GM12874 (cell line): Measurements from ENCODE around the gene DTYMK.

Experiments
- TF ChIP-seq, protein P1 (sequence below): IDR thresholded peaks from 2 replicates; pipeline ENCODE4 v1.5.1; 2011; ENCODE audit warnings: low read depth, mild to moderate bottlenecking, control low read depth, low read length, moderate library complexity; ENCODE audit not compliant: insufficient read depth

The DTYMK gene

DNA sequence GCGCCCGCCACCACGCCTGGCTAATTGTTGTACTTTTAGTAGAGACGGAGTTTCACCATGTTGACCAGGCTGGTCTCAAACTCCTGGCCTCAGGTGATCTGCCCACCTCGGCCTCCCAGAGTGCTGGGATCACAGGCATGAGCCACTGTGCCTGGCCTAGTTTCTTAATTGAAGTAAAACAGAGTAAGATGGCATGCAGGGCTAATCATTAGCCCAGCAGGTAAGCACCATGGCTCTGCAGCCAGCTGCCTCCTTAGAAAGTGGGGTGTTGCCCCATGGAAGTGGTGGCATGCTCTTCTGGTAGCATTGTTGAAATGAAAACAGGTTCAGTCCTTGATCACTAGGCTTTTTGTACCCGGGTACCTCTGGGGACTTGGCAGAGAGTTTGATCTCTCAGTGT, 36.7 kb downstream of the DTYMK start:
- TF ChIP-seq, protein P1, sequence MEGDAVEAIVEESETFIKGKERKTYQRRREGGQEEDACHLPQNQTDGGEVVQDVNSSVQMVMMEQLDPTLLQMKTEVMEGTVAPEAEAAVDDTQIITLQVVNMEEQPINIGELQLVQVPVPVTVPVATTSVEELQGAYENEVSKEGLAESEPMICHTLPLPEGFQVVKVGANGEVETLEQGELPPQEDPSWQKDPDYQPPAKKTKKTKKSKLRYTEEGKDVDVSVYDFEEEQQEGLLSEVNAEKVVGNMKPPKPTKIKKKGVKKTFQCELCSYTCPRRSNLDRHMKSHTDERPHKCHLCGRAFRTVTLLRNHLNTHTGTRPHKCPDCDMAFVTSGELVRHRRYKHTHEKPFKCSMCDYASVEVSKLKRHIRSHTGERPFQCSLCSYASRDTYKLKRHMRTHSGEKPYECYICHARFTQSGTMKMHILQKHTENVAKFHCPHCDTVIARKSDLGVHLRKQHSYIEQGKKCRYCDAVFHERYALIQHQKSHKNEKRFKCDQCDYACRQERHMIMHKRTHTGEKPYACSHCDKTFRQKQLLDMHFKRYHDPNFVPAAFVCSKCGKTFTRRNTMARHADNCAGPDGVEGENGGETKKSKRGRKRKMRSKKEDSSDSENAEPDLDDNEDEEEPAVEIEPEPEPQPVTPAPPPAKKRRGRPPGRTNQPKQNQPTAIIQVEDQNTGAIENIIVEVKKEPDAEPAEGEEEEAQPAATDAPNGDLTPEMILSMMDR, result no peak

DNA sequence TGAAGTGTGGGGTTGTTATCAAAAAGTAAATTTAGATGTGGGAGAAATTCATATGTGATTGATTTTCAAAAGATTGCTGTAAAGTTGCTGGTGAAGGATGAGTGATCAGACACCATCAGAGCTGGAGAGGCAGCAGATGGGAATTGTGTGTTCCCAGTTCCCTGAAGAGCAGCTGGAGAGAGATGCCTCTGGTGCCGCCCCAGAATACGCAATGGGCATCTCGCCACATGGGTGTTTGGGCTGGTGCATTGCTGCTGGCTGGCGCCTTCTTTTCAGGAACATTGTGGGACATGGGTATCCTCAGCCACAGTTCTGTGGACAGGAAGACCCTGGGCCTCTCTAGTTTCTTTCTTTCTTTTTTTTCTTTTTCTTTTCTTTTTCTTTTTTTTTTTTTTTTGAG, 37.2 kb downstream of the DTYMK start:
- TF ChIP-seq, protein P1, result no peak

DNA sequence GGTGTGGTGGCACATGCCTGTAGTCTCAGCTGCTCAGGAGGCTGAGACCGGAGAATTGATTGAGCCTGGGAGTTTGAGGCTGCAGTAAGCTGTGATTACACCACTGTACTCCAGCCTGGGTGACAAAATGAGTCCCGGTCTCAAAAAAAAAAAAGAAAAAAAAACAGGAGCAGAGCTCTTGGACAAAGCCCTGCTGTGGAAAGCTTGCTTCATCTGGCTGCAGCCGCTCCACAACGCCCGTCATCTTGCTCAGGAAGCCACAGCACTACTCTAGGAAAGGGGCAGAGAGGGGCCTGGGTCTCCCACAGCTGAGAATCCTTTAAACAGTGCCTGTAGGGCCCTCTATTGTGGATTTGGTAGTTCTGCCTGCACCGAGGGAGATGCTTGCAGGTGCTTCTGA, 38.2 kb downstream of the DTYMK start:
- TF ChIP-seq, protein P1, result no peak

DNA sequence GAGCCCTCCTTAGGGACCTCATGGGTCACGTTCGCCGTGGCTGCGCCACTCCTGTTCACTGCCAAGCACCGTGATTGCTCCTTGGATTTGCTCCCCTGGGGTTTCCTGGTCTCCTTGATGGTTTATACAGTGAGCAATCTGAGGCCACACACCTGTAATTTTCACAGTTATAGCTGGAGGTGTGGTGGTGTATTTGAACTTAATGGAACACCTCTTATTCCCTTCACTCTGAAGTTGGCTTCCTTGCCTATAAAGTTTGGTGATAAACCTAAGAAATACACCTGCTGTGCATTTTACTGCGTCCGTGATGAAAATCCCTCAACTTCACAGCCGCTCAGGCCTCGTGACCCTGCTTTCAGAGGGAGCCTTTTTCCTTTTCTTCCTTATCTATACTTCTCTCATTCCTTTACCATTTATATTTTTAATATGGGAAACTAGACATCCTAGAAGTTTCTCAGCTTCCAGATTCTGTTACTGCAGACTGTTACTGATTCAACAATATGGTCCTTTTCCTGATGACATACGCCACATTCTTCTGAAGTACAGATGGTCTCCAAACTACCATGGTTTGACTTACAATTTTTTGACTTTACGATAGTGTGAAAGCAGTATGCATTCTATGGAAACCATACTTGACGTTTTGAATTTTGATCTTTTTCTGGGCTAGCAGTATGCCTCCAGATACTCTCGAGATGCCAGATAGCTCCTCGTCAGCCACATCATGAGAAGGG, 40.5 kb downstream of the DTYMK start:
- TF ChIP-seq, protein P1, result no peak

DNA sequence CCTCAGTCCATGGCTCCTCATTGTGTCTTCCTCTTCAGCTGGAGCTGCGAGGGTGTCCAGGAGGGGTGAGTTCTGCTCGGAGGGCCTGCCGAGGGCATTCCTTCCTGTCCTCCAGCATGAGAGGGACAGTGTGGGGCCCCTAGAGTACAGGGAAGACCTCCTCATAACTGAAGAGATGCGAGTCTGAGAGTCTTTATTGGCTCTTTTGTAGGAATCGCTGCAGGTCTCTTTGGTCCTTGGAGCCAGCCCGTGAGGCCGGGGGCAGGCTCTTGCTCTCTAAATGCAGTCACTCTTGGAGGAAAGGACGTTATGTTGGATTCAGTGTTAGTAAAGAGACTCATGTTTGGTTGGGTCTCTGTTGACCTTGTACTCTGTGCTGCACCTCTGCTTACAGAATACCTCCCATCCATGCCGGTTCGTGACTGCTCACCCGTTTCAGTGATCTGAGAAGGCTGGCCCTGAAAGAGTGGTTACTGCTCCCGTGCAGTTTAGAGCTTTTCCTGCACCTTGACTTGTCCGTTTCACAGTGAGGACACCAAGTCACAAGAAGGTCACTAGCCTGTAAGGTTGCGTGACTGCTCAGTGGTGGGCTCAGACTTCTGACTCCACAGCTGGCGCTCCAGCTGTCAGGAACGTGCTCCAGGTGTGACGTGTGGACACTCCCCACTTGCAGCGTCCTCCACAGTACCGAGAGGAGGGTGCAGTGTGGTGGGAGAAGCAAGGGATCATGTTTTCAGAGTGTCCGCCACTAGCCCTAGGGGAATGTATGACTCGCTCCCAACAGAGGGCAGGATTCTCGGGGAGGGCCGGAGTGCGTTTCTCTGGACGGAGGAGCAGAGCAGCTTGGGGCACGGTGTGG, 41.3 kb downstream of the DTYMK start:
- TF ChIP-seq, protein P1, result no peak

DNA sequence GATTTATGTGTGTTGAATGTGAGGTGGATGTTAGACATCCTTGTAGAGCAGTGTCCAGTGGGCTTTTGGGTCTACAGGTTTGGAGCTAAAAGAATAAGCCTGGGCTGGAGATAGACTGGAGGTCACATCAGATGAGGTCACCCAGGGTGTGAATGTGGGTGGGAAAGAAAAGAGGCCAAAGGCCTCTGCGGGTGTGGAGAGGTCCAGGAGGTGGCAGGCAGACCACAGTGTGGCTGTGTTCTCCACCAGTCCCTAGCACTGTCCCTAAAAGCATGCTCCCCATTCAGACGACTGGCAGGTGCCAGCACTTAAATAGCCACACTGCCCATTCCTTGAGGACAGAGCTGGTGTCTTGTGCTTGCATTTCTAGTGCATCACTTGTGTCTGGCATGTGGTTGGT, 45.0 kb downstream of the DTYMK start:
- TF ChIP-seq, protein P1, result no peak

DNA sequence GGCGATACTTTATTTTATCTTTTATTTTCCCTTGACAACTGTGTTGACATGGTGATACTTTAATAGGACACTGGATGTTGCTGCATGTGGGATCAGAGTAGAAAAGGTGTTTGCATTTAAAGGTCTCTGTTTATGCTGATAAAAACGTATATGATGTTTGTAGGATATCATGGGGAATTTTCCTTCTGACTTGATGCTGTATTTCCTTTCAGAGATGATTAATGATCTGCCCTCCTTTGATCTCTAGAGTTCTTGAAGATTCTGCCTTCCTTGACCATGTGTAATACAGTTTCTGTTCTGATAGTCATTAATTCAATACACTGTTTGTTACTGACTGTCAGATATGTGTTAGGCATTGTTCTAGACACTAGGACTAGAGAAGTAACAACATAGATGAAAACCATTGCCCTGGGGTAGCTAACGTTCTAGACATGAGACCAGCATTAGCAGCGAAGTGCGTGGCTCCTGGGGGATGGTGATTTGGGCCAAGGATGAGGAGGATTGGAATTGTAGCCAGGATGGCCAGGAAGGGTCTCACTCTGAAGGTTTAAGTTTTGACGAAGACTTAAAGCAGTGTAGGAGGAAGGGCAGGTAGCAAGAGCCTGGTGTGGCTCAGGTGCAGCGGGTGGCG, 46.3 kb downstream of the DTYMK start:
- TF ChIP-seq, protein P1, result no peak
